Peyer's patch (tissue), 4 donors: Measurements from ENCODE around the gene HDAC4.

Source experiments
- POLR2A ChIP-seq, 2 donors: fragments of 450-650 bp; IDR thresholded peaks; one replicate each; pipeline ENCODE4 v1.5.1; 2017; ENCODE audit warnings: antibody characterized with exemption in 2 of 2, mild to moderate bottlenecking in 2 of 2, moderate library complexity in 2 of 2
- TF ChIP-seq, protein P1 (sequence below), 6 experiments: fragments of 450-650 bp in 4 of 6; fragments of 200-600 bp in 2 of 6; sonication (generic) in 1 of 6; IDR thresholded peaks; one replicate each; pipeline ENCODE4 v1.5.1; 2017 to 2019; ENCODE audit warnings: antibody characterized with exemption in 6 of 6, mild to moderate bottlenecking in 3 of 6, moderate library complexity in 1 of 6

DNA sequence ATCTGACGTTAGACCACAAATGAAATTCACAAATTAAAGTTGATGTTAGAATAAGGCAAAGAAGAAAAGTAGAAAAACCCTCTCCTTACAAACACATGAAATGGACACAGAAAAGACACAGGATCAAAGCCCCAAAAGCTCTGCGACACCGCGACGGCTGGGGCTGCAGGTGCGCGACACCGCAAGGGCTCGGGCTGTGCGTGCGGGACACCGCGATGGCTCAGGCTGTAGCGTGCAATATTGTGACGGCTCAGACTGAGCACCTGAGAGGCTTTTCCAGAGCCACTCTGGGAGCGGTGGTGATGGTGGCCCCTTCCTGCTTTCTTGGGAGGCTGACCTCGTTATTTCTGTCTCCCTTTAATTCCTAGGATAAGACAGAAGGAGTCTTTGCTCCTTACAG is 296.0 kb downstream of the HDAC4 start:
- TF ChIP-seq POLR2A (IDR thresholded peaks at IDR 0.05), result no peak
- TF ChIP-seq, protein P1, sequence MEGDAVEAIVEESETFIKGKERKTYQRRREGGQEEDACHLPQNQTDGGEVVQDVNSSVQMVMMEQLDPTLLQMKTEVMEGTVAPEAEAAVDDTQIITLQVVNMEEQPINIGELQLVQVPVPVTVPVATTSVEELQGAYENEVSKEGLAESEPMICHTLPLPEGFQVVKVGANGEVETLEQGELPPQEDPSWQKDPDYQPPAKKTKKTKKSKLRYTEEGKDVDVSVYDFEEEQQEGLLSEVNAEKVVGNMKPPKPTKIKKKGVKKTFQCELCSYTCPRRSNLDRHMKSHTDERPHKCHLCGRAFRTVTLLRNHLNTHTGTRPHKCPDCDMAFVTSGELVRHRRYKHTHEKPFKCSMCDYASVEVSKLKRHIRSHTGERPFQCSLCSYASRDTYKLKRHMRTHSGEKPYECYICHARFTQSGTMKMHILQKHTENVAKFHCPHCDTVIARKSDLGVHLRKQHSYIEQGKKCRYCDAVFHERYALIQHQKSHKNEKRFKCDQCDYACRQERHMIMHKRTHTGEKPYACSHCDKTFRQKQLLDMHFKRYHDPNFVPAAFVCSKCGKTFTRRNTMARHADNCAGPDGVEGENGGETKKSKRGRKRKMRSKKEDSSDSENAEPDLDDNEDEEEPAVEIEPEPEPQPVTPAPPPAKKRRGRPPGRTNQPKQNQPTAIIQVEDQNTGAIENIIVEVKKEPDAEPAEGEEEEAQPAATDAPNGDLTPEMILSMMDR (IDR thresholded peaks at IDR 0.05), result no peak
